HG03571 (cell line): ENCODE results near the gene TMEM150C.

ENCODE experiments used
- ATAC-seq: cut with Tn5 transposase; IDR thresholded peaks from one replicate; pipeline ENCODE4 v1.9.1; 2021; ENCODE audit not compliant: unreplicated experiment

The TMEM150C gene

DNA sequence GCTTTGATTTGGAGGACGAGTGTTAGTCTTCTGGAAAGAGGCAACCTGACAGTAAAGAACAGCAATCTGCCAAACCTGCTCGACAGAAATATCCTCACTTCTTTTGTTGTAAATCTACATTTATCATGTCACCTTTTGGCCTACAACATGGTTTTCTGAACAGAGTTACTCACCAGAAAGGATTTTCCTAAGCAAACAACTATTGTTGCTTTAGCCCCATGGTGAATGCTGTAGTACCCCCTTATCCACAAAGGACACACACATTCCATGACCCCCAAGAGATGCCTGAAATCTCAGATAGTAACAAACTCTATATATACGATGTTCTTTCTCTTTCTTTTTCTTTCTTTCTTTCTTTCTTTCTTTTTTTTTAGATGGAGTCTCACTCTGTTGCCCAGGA, 42.7 kb downstream of the TMEM150C start:
- no peak for ATAC-seq

DNA sequence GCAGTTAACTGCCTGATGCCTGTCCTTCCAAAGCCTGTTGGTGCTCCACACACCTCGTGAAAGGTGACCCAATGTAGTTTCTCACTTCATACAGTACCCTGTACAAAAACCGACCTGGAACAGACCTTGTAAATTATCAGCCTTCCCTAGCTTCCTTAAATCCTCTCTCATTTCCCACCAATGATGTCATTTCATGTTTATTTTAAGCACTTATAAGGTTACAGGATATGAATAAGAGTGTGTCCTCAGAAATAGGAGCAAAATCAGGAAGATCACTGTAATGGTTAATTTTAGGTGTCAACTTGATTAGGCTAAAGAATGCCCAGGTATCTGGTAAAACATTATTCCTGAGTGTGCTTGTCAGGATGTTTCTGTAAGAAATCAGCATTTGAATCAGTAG, 44.7 kb downstream of the TMEM150C start:
- no peak for ATAC-seq

- ATAC-seq, result no peak
Measured at GRCh38 chr4:82515705-82516104, 46.1 kb downstream of the TMEM150C start.

DNA sequence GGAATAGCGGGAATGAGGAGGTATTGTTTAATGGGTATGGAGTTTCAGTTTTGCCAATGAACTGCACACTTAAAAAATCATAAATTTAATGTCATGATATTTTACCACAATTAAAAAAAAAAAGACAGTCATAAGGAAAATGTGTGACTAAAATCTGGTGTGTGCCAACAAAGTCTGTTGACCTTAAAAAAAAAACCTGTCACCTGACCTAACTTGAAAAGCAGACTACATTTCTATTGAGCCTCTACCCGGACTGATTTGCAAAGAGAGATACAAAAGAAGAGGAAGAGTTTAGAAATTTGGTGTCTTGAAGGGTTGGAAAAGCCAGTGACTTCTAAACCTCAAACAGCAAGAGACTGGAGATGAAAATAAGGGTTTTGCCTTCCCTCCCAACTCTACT, 48.4 kb downstream of the TMEM150C start:
- no peak for ATAC-seq

- no peak for ATAC-seq
Measured at GRCh38 chr4:82510216-82510615, 51.6 kb downstream of the TMEM150C start.

- ATAC-seq, result no peak
Measured at GRCh38 chr4:82508806-82509428, 52.9 kb downstream of the TMEM150C start.

DNA sequence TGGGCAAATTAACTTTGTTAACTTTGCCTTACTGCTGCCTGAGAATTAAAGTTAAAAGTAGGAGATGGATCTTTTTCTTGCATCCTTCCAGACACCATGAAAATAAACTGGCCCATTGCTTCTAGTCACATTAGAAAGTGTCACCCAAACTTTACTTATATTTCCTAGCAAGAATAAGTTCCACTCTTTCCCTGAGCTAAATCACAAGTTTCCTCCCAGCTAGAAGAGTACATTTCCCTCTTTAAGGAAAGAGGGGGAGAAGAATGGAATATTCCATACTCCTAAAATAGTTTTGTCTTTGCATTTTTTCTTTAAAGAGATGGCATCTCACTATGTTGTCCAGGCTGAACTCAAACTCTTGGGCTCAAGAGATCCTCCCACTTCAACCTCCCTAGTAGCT, 53.8 kb downstream of the TMEM150C start:
- no peak for ATAC-seq

- no peak for ATAC-seq
Measured at GRCh38 chr4:82501154-82501442, 60.7 kb downstream of the TMEM150C start.

DNA sequence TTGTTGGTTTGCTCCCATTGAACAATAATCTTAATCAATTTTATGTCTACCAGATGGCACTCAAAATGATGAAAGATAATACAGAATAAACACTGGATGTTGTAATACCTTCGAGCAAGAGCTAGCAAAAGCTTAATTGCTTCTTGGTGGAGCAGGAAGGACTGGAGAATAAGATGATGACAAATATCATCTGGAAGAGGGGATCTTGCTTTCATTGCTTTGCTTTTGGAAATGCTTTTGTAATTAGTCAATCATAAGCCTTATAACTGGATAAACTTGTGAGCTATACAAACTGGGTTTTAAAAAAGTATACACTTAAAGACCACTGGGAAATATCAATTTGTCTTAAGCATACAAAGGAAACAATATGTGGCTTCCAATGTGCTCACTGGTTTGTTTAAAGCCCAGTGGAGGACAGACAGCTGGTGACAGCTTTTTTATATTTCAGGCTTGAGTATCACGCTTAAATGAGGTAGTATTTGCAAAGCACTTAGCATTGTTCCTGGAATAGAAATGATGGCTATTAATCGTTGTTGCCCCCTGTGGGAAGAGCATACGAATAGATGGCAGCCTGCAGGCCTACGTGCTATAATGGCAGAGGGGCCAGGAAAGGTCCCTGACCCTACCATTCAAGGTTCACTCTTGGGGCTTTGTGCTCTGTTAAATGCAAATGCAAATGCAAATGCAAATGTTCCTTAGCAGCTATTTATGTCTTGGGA, 61.2 kb downstream of the TMEM150C start:
- no peak for ATAC-seq

GRCh38 chr4:82499738-82500434, 61.9 kb downstream of the TMEM150C start:
- no peak for ATAC-seq

- no peak for ATAC-seq
Measured at GRCh38 chr4:82496349-82496748, 65.4 kb downstream of the TMEM150C start.

DNA sequence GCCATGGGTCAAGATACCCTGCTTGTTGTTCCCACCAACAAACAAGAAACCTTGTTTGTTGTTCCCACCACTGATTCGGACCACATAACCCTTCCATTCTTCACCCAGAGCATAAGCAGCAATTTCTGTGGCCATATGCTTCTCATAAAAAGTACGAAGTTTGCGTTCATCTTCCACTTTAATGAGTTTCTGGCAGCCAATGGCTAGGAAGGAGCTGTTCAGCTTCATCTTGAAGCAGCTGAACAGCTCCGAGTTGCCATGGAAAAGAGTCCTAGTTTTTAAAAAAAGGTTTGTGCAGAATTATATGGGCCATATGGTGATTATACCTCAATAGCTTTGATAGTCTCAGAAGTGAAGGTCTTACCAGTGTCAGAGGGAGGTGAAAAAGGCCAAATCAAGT, 66.1 kb downstream of the TMEM150C start:
- no peak for ATAC-seq

DNA sequence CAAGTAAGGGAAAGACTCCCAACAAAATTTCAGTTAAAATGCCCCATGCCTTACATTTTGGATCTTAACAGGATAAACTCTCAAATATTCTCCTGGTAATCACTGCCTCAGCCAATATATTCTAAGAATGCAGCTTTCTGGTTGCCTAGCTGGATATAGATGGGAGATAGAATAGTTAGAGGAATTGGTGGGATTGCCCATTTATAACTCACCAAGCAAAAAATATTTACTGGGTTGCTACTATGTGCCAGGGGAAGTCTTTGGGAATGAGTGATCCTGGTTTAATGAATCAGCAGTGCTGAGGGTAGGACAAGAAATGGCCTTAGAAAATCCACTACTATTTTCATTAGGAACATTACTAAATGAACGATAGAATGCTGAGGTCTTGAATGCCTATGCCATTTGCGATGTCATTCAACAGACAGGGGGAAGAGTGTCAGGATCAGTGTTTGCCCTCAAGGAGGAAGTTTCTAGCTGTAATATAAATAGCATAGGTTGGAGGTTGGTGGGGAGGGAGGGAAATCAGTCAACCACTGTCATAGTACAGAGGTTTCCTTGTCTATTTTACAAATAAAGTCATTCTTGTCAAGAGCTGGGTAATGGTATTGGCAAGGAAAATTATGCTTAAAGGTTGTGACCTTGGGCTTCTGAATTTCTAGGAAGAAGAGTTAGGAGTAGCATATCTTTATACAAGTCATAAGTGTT, 67.9 kb downstream of the TMEM150C start:
- no peak for ATAC-seq

- ATAC-seq, result no peak
Measured at GRCh38 chr4:82491251-82491960, 70.4 kb downstream of the TMEM150C start.

DNA sequence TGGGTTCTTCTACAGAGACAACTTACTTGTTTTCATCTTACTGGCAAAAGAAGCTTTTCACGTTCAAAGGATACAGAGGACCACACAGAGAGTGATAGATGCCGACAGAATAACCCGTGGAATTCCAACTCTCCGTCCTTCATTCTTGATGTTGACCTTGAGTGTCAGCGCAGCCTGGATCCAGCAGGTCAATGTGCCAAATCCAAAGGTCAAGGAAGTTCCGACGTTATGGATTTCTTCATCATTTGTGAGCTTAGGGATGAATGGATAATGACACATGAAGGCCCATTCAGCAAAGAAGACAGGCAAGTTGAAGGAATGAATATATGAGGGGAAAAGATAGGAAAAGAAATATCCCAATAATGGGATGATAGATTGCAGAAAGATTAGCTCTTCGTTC, 71.8 kb downstream of the TMEM150C start:
- no peak for ATAC-seq

- ATAC-seq, result no peak
Measured at GRCh38 chr4:82489076-82489475, 72.7 kb downstream of the TMEM150C start.

- no peak for ATAC-seq
Measured at GRCh38 chr4:82484996-82485783, 76.6 kb downstream of the TMEM150C start.

DNA sequence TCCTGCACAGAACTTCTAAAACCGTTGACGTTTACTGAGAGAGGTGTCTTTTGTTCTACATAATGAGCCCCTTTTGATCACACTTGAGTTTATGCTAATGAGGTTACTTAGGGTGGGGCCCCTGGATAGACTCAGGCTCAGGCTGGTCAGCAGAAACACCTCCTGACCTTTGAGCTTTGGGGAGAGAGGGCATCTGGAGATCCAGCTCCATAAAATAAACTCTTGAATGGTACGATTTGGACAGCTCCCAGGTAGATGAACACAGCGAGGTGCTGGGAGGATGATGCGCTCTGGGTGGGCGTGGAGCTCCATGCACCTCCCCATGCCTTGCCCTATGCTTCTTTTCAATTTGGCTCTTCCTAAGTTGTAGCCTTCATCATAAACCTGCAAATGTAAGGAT, 79.4 kb downstream of the TMEM150C start:
- no peak for ATAC-seq

GRCh38 chr4:82481506-82481840, 80.3 kb downstream of the TMEM150C start:
- no peak for ATAC-seq

GRCh38 chr4:82480771-82481505, 80.8 kb downstream of the TMEM150C start:
- no peak for ATAC-seq
